SK-N-MC (cell line): ENCODE results near the gene IRF2BPL.

Source experiments
- EZH2 ChIP-seq: fragments of 200-600 bp; sonication (generic); IDR thresholded peaks from one replicate; pipeline ENCODE4 v1.6.1; 2017; ENCODE audit warnings: antibody characterized with exemption
- FOXP2 ChIP-seq: optimal IDR thresholded peaks from 2 replicates; pipeline ENCODE3; 2011; ENCODE audit warnings: mild to moderate bottlenecking, moderate library complexity; ENCODE audit not compliant: insufficient read depth; ENCODE audit errors: extremely low read length, control extremely low read depth
- POLR2AphosphoS5 ChIP-seq: IDR thresholded peaks from 2 replicates; pipeline ENCODE4 v1.6.1; 2012; ENCODE audit warnings: mild to moderate bottlenecking, low read depth, low read length, borderline replicate concordance

DNA sequence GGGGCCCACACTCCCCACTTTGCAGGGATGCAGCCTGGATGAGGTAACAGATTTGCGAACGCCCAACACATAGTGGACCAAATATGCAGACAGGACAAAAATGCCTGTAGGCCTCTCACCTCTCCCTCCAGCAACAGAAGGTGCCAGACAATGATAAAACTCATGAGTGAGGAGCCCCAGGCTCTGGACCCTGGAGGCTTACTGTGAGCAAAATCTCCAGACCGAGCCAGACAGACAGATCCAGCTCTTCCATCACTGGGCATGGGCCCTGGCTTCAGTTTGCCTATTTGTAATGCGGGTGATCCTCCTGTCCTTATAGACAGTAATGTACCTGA lies 42.3 kb downstream of the IRF2BPL start:
- TF ChIP-seq EZH2 (no peak), POLR2AphosphoS5 (no peak), FOXP2 (no peak)
